Neural cell (in vitro differentiated cells): Measurements from ENCODE around the gene FOSL2. TPM values are rescaled to one million over a fixed set of nuclear protein-coding genes. Genes with fewer than 3 reads are reported as not detected.

ENCODE experiments used
- H2AFZ ChIP-seq: fragments of 200-600, 300-800 bp; sonication (generic), shearing (Covaris generic); 2 replicates; pipeline ENCODE4 v1.6.0; 2014; ENCODE audit warnings: low read depth, mild to moderate bottlenecking, antibody characterized with exemption, low read length, moderate library complexity
- H3F3A ChIP-seq: fragments of 200-600 bp; shearing (Covaris generic); 2 replicates; pipeline ENCODE4 v1.6.1; 2016; ENCODE audit warnings: mild to moderate bottlenecking, moderate library complexity, mixed read lengths, antibody characterized with exemption, low read length; ENCODE audit not compliant: insufficient read depth, poor library complexity, severe bottlenecking
- H3K27ac ChIP-seq: fragments of 200-600, 300-800 bp; sonication (generic), shearing (Covaris generic); 2 replicates; pipeline ENCODE4 v1.5.1; 2014; ENCODE audit warnings: mild to moderate bottlenecking, low read length, moderate library complexity
- H3K27me3 ChIP-seq: fragments of 300-800, 200-600 bp; sonication (generic), shearing (Covaris generic); 2 replicates; pipeline ENCODE4 v1.6.0; 2014; ENCODE audit warnings: mild to moderate bottlenecking, low read depth, low read length, moderate library complexity; ENCODE audit not compliant: insufficient read depth
- H3K36me3 ChIP-seq: fragments of 300-800, 200-600 bp; sonication (generic), shearing (Covaris generic); 2 replicates; pipeline ENCODE4 v1.5.1; 2014; ENCODE audit warnings: mild to moderate bottlenecking, antibody characterized with exemption, low read length, moderate library complexity; ENCODE audit not compliant: insufficient read depth
- H3K4me2 ChIP-seq: fragments of 300-800, 200-600 bp; sonication (generic), shearing (Covaris generic); 2 replicates; pipeline ENCODE4 v1.6.0; 2014; ENCODE audit warnings: mild to moderate bottlenecking, low read length
- H3K4me3 ChIP-seq: fragments of 300-800, 200-600 bp; sonication (generic), shearing (Covaris generic); 2 replicates; pipeline ENCODE4 v1.5.1; 2014; ENCODE audit warnings: mild to moderate bottlenecking, low read length, moderate library complexity
- H3K79me2 ChIP-seq: fragments of 200-600 bp; shearing (Covaris generic); replicated peaks from 2 replicates; pipeline ENCODE4 v1.6.0; 2014; ENCODE audit warnings: mild to moderate bottlenecking, low read length, moderate library complexity; ENCODE audit not compliant: insufficient read depth
- H3K9ac ChIP-seq: fragments of 300-800, 200-600 bp; sonication (generic), shearing (Covaris generic); 2 replicates; pipeline ENCODE4 v1.6.1; 2016; ENCODE audit warnings: mild to moderate bottlenecking, low read length, mixed read lengths
- H3K9me2 ChIP-seq: fragments of 200-600 bp; shearing (Covaris generic); 2 replicates; pipeline ENCODE4 v1.6.1; 2016; ENCODE audit warnings: mild to moderate bottlenecking, low read length, mixed read lengths; ENCODE audit not compliant: insufficient read depth
- H3K9me3 ChIP-seq: fragments of 200-600, 300-800 bp; sonication (generic), shearing (Covaris generic); 2 replicates; pipeline ENCODE4 v1.6.1; 2016; ENCODE audit warnings: mild to moderate bottlenecking, mixed run types, low read length, moderate library complexity, mixed read lengths
- H4K20me1 ChIP-seq: fragments of 200-600 bp; shearing (Covaris generic); 2 replicates; pipeline ENCODE4 v1.6.1; 2016; ENCODE audit warnings: mild to moderate bottlenecking, mixed run types; ENCODE audit not compliant: insufficient read depth
- EP300 ChIP-seq: fragments of 450-650 bp; conservative IDR thresholded peaks from 2 replicates; pipeline ENCODE4 v1.6.1; 2014; ENCODE audit warnings: antibody characterized with exemption, mild to moderate bottlenecking, moderate library complexity; ENCODE audit not compliant: poor library complexity, severe bottlenecking
- EZH2 ChIP-seq: fragments of 200-600, 300-800 bp; shearing (Covaris generic), sonication (generic); IDR thresholded peaks from 2 replicates; pipeline ENCODE4 v1.6.1; 2014; ENCODE audit warnings: antibody characterized with exemption, low read length, borderline replicate concordance, mild to moderate bottlenecking; ENCODE audit not compliant: insufficient read depth, poor library complexity, severe bottlenecking
- MXI1 ChIP-seq: fragments of 450-650 bp; conservative IDR thresholded peaks from 2 replicates; pipeline ENCODE4 v1.6.1; 2014; ENCODE audit warnings: antibody characterized with exemption, mild to moderate bottlenecking; ENCODE audit not compliant: poor library complexity, severe bottlenecking
- POLR2AphosphoS5 ChIP-seq: IDR thresholded peaks from 2 replicates; pipeline ENCODE4 v1.6.1; 2012
- RAD21 ChIP-seq: fragments of 450-650 bp; conservative IDR thresholded peaks from 2 replicates; pipeline ENCODE4 v1.6.1; 2014; ENCODE audit warnings: antibody characterized with exemption, mild to moderate bottlenecking, moderate library complexity
- SMC3 ChIP-seq: fragments of 450-650 bp; conservative IDR thresholded peaks from 2 replicates; pipeline ENCODE4 v1.6.1; 2014; ENCODE audit warnings: antibody characterized with exemption, mild to moderate bottlenecking, moderate library complexity; ENCODE audit not compliant: poor library complexity
- TAF1 ChIP-seq: IDR thresholded peaks from 2 replicates; pipeline ENCODE4 v1.6.1; 2012; ENCODE audit warnings: low read depth
- polyA plus RNA-seq: library from polyadenylated mRNA; depleted of rRNA; stranded (reverse); fragments of >200 nt; gene quantifications from 2 replicates; pipeline ENCODE4 v1.2.3, GENCODE V29; 2014
- TF ChIP-seq, protein P1 (sequence below): fragments of 450-650 bp; IDR thresholded peaks from 2 replicates; pipeline ENCODE4 v1.5.1; 2014; ENCODE audit warnings: antibody characterized with exemption, mild to moderate bottlenecking, moderate library complexity; ENCODE audit not compliant: poor library complexity, severe bottlenecking
- TF ChIP-seq, protein P2 (sequence below): IDR thresholded peaks from 2 replicates; pipeline ENCODE4 v1.6.1; 2012; ENCODE audit warnings: borderline replicate concordance

The FOSL2 gene
- polyA plus RNA-seq, 1 donor from 2014 or later, result 2.8 TPM

- TF ChIP-seq SMC3 (no peak), POLR2AphosphoS5 (no peak), RAD21 (no peak), EZH2 (no peak), MXI1 (no peak), TAF1 (no peak)
- H3K9me3 ChIP-seq, result no peaks in the 10 kb centered on the region
- H4K20me1 ChIP-seq, result no peaks in the 10 kb centered on the region
- H3K36me3 ChIP-seq, result no peaks in the 10 kb centered on the region
- no peak overlapping the region for H3K4me2 ChIP-seq
- no peak overlapping the region for H3K27ac ChIP-seq
- no peaks in the 10 kb centered on the region for H3K79me2 ChIP-seq
- no peaks in the 10 kb centered on the region for H3K9me2 ChIP-seq
- no peak overlapping the region for H2AFZ ChIP-seq
- no peaks in the 10 kb centered on the region for H3F3A ChIP-seq
- H3K4me3 ChIP-seq, result no peak overlapping the region
- no peaks in the 10 kb centered on the region for H3K27me3 ChIP-seq
- no peak overlapping the region for H3K9ac ChIP-seq
Observed at GRCh38 chr2:28354920-28355520, 37.6 kb upstream of the FOSL2 start.

- H3K27me3 ChIP-seq, result no peaks in the 10 kb centered on the region
- H3K4me2 ChIP-seq, result no peak overlapping the region
- no peak overlapping the region for H3K27ac ChIP-seq
- H2AFZ ChIP-seq, result no peak overlapping the region
- no peaks in the 10 kb centered on the region for H3K36me3 ChIP-seq
- H3K9me3 ChIP-seq, result no peaks in the 10 kb centered on the region
- no peaks in the 10 kb centered on the region for H3K79me2 ChIP-seq
- no peak overlapping the region for H3K9ac ChIP-seq
- no peaks in the 10 kb centered on the region for H3F3A ChIP-seq
- TF ChIP-seq TAF1, result no peak
- no peak for TF ChIP-seq POLR2AphosphoS5
- TF ChIP-seq EZH2, result no peak
- no peak for TF ChIP-seq MXI1
- no peak for TF ChIP-seq RAD21
- TF ChIP-seq EP300, result no peak
- TF ChIP-seq, protein P1, sequence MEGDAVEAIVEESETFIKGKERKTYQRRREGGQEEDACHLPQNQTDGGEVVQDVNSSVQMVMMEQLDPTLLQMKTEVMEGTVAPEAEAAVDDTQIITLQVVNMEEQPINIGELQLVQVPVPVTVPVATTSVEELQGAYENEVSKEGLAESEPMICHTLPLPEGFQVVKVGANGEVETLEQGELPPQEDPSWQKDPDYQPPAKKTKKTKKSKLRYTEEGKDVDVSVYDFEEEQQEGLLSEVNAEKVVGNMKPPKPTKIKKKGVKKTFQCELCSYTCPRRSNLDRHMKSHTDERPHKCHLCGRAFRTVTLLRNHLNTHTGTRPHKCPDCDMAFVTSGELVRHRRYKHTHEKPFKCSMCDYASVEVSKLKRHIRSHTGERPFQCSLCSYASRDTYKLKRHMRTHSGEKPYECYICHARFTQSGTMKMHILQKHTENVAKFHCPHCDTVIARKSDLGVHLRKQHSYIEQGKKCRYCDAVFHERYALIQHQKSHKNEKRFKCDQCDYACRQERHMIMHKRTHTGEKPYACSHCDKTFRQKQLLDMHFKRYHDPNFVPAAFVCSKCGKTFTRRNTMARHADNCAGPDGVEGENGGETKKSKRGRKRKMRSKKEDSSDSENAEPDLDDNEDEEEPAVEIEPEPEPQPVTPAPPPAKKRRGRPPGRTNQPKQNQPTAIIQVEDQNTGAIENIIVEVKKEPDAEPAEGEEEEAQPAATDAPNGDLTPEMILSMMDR, result no peak
- TF ChIP-seq, protein P2, sequence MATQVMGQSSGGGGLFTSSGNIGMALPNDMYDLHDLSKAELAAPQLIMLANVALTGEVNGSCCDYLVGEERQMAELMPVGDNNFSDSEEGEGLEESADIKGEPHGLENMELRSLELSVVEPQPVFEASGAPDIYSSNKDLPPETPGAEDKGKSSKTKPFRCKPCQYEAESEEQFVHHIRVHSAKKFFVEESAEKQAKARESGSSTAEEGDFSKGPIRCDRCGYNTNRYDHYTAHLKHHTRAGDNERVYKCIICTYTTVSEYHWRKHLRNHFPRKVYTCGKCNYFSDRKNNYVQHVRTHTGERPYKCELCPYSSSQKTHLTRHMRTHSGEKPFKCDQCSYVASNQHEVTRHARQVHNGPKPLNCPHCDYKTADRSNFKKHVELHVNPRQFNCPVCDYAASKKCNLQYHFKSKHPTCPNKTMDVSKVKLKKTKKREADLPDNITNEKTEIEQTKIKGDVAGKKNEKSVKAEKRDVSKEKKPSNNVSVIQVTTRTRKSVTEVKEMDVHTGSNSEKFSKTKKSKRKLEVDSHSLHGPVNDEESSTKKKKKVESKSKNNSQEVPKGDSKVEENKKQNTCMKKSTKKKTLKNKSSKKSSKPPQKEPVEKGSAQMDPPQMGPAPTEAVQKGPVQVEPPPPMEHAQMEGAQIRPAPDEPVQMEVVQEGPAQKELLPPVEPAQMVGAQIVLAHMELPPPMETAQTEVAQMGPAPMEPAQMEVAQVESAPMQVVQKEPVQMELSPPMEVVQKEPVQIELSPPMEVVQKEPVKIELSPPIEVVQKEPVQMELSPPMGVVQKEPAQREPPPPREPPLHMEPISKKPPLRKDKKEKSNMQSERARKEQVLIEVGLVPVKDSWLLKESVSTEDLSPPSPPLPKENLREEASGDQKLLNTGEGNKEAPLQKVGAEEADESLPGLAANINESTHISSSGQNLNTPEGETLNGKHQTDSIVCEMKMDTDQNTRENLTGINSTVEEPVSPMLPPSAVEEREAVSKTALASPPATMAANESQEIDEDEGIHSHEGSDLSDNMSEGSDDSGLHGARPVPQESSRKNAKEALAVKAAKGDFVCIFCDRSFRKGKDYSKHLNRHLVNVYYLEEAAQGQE, result no peak
- TF ChIP-seq SMC3, result no peak
- H3K9me2 ChIP-seq, result no peaks in the 10 kb centered on the region
- H4K20me1 ChIP-seq, result no peaks in the 10 kb centered on the region
- H3K4me3 ChIP-seq, result no peak overlapping the region
Observed at GRCh38 chr2:28355521-28356094, 37.0 kb upstream of the FOSL2 start.
